HFF-Myc (cell line): ENCODE measurements around the gene NHP2.

ENCODE experiments used
- DNase-seq: peaks from one replicate; pipeline ENCODE4 v3.0.0-alpha.2; 2011; ENCODE audit warnings: low read depth; ENCODE audit errors: extremely low read depth
- H3K4me3 ChIP-seq: replicated peaks from 2 replicates; pipeline ENCODE4 v1.5.1; 2011; ENCODE audit warnings: low read depth, mild to moderate bottlenecking, control low read depth, low read length
- TF ChIP-seq, protein P1 (sequence below): IDR thresholded peaks from 2 replicates; pipeline ENCODE4 v1.5.1; 2012; ENCODE audit warnings: mild to moderate bottlenecking, low read depth, low read length, control low read depth; ENCODE audit errors: missing control alignments

NHP2 gene

DNA sequence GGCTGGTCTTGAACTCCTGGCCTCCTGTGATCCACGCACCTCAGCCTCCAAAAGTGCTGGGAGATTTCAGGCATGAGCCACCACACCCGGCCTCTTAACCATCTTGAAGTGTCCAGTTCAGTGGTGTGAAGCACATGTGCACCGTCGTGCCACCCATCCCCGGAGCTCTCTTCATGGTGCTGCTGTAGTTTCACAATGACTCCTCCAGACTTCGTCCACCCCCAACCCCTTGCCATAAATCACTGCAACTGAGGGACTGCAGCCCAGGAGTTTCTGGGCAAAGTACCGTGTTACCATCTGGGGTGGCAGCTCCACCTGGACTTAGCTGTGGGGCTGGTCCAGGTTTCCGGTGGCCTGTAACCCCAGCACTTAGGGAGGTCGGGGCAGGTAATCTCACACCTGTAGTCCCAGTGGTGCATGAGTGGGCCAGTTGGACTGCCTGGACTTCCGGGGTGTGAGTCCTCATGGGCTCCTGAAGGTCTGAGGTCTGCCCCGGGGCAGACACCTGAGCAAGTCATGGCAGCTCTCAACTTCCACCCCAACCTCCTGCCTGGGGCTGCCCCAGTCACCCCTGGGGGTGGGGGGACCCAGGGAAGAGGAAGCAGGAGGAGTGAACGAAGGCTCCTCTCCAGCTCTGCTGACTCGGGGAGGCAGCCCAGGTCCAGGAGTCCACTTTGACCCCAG lies 47.0 kb downstream of the NHP2 start:
- TF ChIP-seq, protein P1, sequence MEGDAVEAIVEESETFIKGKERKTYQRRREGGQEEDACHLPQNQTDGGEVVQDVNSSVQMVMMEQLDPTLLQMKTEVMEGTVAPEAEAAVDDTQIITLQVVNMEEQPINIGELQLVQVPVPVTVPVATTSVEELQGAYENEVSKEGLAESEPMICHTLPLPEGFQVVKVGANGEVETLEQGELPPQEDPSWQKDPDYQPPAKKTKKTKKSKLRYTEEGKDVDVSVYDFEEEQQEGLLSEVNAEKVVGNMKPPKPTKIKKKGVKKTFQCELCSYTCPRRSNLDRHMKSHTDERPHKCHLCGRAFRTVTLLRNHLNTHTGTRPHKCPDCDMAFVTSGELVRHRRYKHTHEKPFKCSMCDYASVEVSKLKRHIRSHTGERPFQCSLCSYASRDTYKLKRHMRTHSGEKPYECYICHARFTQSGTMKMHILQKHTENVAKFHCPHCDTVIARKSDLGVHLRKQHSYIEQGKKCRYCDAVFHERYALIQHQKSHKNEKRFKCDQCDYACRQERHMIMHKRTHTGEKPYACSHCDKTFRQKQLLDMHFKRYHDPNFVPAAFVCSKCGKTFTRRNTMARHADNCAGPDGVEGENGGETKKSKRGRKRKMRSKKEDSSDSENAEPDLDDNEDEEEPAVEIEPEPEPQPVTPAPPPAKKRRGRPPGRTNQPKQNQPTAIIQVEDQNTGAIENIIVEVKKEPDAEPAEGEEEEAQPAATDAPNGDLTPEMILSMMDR, result no peak
- no peak overlapping the region for H3K4me3 ChIP-seq
- DNase-seq, result no peak

DNA sequence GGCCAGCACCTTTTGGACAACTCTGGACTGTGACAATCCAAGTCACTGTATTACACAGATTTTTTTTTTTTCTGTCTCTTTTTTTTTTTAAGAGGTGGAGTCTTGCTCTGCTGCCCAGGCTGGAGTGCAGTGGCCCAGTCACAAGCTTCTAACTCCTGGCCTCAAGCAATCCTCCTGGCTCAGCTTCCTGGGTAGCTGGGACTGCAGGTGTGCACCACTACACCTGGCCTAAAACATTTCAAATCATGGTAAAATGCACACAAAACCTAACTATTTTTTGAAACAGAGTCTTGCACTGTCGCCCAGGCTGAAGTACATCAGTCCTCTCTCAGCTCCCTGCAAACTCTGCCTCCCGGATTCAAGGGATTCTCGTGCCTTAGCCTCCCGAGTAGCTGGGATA lies 47.6 kb downstream of the NHP2 start:
- H3K4me3 ChIP-seq, result no peak overlapping the region
- DNase-seq, result no peak
- TF ChIP-seq, protein P1, result no peak

DNA sequence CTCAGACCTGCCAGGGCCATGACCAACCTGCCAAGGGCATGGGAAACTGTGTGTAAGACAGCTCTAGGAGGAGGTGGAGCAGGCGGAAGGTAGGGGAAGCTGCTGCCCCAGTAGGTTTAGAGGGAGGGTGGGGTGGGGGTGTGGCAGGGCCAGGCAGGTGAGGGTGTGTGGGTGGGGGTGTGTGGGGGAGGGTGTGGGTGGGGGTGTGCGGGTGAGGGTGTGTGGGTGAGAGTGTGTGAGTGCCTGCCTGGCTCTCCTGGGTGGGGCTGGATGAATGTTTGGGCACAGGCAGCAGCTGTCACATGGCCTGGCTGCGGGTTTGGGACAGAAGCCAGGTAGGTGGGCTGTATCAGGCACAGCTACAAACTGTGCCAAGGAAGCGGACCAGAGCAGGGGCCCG lies 49.2 kb downstream of the NHP2 start:
- TF ChIP-seq, protein P1, result no peak
- no peak overlapping the region for H3K4me3 ChIP-seq
- DNase-seq, result no peak

DNA sequence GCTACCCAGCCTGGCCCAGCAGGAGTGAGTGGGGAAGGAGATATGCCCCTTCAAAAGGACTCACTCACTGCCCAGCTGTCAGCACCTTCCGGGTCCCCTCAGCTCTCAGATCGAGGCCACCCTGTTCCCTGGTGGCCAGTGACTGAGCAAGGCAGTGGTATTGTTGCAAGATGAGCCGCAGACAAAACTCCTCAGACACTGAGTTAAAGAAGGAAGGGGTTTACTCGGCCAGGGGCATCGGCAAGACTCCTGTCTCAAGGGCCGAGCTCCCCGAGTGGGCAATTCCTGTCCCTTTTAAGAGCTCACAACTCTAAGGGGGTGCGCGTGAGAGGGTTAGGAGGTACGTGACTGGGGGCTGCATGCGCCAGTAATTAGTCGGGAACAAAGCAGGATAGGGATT lies 50.1 kb downstream of the NHP2 start:
- H3K4me3 ChIP-seq, result no peak overlapping the region
- DNase-seq, result no peak
- TF ChIP-seq, protein P1, result no peak
